Measurements from ENCODE around the gene DNAH6.

DNAH6 gene

DNA sequence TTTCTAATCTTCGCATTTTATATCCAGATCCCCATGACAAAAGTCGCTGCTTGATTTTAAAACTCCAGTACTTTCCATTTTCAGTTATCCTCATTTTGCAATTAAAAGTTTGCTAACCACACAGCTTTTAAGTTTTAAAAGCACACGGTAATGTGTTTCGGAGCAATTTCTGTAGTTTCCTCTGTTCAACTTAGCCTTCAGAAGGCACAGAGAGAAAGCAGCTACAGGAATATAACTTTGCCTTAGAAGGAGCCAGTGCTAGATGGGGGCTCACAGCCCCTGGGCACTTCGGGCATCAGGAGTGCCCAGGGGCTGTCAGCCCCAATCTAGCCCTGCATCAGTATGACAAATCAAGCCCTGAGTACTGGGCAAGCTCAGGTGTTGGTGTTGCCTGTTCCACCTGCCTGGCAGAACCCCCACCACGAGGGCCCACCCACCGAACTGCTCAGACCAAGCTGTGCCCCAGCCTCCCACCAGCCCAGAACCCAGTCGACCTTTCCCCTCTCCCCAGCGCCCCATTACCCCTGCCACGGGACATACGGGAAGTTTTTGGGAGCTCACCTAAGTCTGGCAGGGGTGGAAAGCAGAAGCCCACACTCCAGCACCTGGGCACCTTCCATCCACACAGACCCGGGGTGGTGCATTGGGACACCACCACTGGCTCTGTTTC, 317.3 kb downstream of the DNAH6 start:
- TF ChIP-seq, protein P1, sequence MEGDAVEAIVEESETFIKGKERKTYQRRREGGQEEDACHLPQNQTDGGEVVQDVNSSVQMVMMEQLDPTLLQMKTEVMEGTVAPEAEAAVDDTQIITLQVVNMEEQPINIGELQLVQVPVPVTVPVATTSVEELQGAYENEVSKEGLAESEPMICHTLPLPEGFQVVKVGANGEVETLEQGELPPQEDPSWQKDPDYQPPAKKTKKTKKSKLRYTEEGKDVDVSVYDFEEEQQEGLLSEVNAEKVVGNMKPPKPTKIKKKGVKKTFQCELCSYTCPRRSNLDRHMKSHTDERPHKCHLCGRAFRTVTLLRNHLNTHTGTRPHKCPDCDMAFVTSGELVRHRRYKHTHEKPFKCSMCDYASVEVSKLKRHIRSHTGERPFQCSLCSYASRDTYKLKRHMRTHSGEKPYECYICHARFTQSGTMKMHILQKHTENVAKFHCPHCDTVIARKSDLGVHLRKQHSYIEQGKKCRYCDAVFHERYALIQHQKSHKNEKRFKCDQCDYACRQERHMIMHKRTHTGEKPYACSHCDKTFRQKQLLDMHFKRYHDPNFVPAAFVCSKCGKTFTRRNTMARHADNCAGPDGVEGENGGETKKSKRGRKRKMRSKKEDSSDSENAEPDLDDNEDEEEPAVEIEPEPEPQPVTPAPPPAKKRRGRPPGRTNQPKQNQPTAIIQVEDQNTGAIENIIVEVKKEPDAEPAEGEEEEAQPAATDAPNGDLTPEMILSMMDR (IDR thresholded peaks at IDR 0.05; ENCODE audit: extremely low read depth, missing control alignments): no peak

DNA sequence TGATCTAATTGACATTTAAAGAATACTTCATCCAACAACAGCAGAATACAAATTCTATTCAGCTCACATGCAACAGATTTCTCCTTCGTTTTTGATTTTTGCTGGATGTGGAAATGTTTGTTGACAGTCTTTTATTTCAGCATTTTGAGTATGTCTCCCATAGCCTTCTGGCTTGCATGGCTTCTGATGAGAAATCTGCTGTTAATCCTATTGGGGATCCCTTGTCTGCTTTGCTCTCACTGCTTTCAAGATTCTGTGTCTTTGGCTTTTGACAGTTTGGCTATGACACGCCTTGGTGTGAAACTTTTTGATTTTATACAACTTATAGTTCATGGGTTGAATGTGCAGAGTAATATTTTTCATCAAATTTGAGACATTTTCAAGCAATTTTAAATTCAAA, 319.9 kb downstream of the DNAH6 start:
- TF ChIP-seq, protein P1 (IDR thresholded peaks at IDR 0.05; ENCODE audit: extremely low read depth, missing control alignments): no peak
- DNase-seq (ENCODE audit: low spot score): no peak

More for the DNA sequence above, 317.3 kb downstream of the DNAH6 start:
- no peak for DNase-seq (ENCODE audit: low spot score)

DNA sequence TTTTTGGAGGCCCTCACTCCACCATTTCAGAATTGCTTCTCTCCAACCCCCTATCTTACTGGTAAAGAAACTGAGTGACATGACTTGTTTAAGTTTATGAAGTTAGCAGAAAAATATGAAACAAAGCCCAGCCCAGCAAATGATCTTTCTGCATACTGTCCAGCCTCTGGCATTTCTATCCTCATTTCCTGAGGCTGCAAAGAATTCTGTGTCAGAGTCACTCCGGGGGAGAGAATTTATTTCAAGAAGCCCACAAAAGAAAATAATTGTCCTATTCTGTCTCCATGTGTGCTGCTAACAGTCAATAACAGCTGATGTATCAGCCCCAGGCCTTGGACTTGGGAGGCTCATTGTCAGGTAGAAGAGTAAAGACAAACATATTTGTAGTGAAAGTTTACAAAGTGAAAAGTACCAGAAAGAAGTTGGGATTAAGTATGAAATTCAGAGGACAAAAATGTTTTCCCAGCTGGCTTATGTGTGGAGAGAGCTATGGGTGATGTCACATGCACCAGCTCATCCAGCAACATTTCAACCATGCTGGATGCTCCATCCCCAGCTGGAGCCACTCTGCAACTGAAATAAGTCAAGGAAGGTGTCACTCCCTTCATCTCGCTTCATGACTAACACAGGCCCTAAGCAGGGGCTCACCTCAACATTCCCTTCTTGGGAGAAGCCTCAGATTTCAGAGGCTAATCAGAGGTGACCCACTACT, 322.3 kb downstream of the DNAH6 start:
- DNase-seq (ENCODE audit: low spot score): no peak
- TF ChIP-seq, protein P1 (IDR thresholded peaks at IDR 0.05; ENCODE audit: extremely low read depth, missing control alignments): no peak

DNA sequence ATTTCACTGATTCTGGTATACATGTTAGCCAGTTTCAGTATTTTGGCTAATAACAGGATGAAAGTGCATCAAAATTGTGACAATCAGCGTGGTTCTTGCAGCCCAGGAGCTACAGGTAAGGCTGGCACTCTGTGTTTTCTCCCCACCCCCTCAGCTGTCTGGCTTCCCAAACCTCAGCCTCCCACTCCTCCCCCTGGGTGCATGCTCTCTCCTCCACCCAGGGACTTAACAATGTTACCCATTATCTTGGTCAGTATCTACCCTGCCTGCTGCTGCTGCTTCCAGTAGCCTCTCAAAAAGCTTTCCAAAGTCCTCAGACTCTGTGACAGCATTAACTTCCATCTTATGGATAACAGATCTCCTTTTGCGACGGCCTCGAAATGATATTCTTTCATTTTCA, 323.6 kb downstream of the DNAH6 start:
- DNase-seq (ENCODE audit: low spot score): no peak
- TF ChIP-seq, protein P1 (IDR thresholded peaks at IDR 0.05; ENCODE audit: extremely low read depth, missing control alignments): no peak

DNA sequence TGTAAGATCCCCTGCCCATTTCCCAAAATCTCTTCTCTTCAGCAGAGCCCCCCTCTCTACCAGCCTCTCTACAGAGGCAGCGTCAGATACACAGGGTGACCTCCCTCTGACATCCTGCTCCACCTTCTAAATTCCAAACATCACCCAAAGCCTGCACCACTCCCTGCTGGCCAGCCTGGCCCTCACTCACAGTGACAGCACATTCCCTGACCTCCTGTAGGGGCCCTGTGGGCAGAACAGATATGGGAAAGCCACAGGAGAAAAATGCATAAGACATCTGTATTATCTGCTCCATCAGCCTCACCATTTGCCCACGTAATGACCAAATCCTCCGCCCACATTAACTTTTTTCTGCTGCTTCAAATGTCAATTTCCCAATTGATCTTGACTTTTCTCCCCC, 324.0 kb downstream of the DNAH6 start:
- TF ChIP-seq, protein P1 (IDR thresholded peaks at IDR 0.05; ENCODE audit: extremely low read depth, missing control alignments): no peak
- no peak for DNase-seq (ENCODE audit: low spot score)

DNA sequence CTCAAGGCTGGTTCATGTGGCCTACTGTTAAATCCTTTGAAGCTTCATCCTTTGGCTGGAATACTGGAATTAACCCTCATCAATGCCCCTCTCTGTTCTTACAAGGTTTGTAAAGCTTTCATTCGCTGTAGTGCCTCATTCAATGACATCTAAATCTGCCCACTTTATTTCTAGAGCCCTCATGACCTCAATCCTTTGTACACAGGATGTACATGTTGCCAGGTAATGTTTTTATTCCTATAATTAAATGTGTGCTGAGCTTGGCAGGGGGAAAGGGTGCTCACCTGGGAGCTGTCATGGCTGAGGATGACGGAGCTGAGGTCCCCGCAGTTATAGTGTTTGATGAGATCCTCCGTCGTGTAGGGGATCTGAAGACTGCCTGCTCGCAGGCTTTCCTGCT, 325.3 kb downstream of the DNAH6 start:
- TF ChIP-seq, protein P1 (IDR thresholded peaks at IDR 0.05; ENCODE audit: extremely low read depth, missing control alignments): no peak
- no peak for DNase-seq (ENCODE audit: low spot score)

DNA sequence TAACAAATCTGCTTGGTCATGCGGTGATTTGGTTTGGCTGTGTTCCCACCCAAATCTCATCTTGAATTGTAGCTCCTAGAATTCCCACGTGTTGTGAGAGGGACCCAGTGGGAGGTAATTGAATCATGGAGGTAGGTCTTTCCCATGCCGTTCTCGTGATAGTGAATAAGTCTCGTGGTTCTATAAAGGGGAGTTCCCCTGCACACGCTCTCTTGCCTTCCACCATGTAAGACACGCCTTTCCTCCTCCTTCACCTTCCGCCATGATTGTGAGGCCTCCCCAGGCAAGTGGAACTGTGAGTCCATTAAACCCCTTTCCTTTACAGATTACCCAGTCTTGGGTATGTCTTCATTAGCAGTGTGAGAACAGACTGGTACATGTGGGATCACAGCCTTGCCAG, 327.8 kb downstream of the DNAH6 start:
- TF ChIP-seq, protein P1 (IDR thresholded peaks at IDR 0.05; ENCODE audit: extremely low read depth, missing control alignments): no peak
- no peak for DNase-seq (ENCODE audit: low spot score)
